ENCODE measurements around the gene WNT1.

- TF ChIP-seq POLR2AphosphoS5 (IDR thresholded peaks at IDR 0.05; ENCODE audit: low read depth, low read length) (no peak), POLR2A (IDR thresholded peaks at IDR 0.05; ENCODE audit: low read depth, low read length) (no peak), TAF1 (IDR thresholded peaks at IDR 0.05; ENCODE audit: low read depth, low read length) (no peak), POU2F2 (IDR thresholded peaks at IDR 0.05; ENCODE audit: low read depth, low read length) (no peak), PAX5 (IDR thresholded peaks at IDR 0.05; ENCODE audit: insufficient read depth, low read length, severe bottlenecking) (no peak)
Measured at GRCh38 chr12:48969833-48970701, 8.1 kb upstream of the WNT1 start.

Measured in GM12891 (cell line).